K562 (cell line): ENCODE measurements around the gene HYOU1. TPM values are rescaled to one million over a fixed set of nuclear protein-coding genes. Genes with fewer than 3 reads are reported as not detected.

Source experiments
- CHD2 ChIP-seq: IDR thresholded peaks from 2 replicates; pipeline ENCODE4 v1.6.1; 2011; ENCODE audit warnings: low read depth, low read length
- FOS ChIP-seq: IDR thresholded peaks from 3 replicates; pipeline ENCODE4 v1.6.1; 2011; ENCODE audit not compliant: insufficient read length; ENCODE audit errors: extremely low read depth
- IRF2 ChIP-seq: sonication (generic); formaldehyde crosslinking; IDR thresholded peaks from 2 replicates; pipeline ENCODE4 v1.8.1; 2022; ENCODE audit warnings: mild to moderate bottlenecking, missing genetic modification reagents
- LCOR ChIP-seq: sonication (generic); formaldehyde crosslinking; IDR thresholded peaks from 2 replicates; pipeline ENCODE4 v1.8.0; 2022; ENCODE audit warnings: mild to moderate bottlenecking, missing genetic modification reagents
- NCOA2 ChIP-seq, 2 experiments: fragments of 450-650 bp; IDR thresholded peaks; 2 replicates each; pipeline ENCODE4 v1.6.1; 2018; ENCODE audit warnings: mild to moderate bottlenecking in 2 of 2, moderate library complexity in 1 of 2; ENCODE audit not compliant: partially characterized antibody in 2 of 2
- NELFE ChIP-seq: IDR thresholded peaks from 2 replicates; pipeline ENCODE4 v1.6.1; 2011; ENCODE audit warnings: mild to moderate bottlenecking; ENCODE audit not compliant: insufficient read depth, insufficient read length
- PHB ChIP-seq: fragments of 250-450 bp; sonication (Bioruptor Pico); IDR thresholded peaks from 2 replicates; pipeline ENCODE4 v1.5.0; 2021
- POLR2H ChIP-seq: IDR thresholded peaks from 2 replicates; pipeline ENCODE4 v1.6.1; 2016; ENCODE audit warnings: missing genetic modification characterization, low read depth, mild to moderate bottlenecking, control low read depth, missing compliant biosample characterization, moderate library complexity
- PPARD ChIP-seq: fragments of 250-450 bp; sonication (Bioruptor Pico); IDR thresholded peaks from 2 replicates; pipeline ENCODE4 v1.8.0; 2022; ENCODE audit warnings: inconsistent platforms, mild to moderate bottlenecking, moderate library complexity
- STAG1 ChIP-seq: sonication (generic); formaldehyde crosslinking; IDR thresholded peaks from 2 replicates; pipeline ENCODE4 v1.5.0; 2020; ENCODE audit warnings: missing genetic modification reagents, borderline replicate concordance
- TARDBP ChIP-seq: fragments of 450-650 bp; IDR thresholded peaks from 2 replicates; pipeline ENCODE4 v1.6.1; 2016
- TCF7 ChIP-seq: sonication (generic); IDR thresholded peaks from 2 replicates; pipeline ENCODE4 v1.6.1; 2016; ENCODE audit warnings: antibody characterized with exemption, borderline replicate concordance
- TFAM ChIP-seq: fragments of 250-450 bp; sonication (Bioruptor Pico); conservative IDR thresholded peaks from 2 replicates; pipeline ENCODE4 v1.5.0; 2021; ENCODE audit warnings: mild to moderate bottlenecking, moderate library complexity
- TGIF2 ChIP-seq: sonication (generic); formaldehyde crosslinking; IDR thresholded peaks from 2 replicates; pipeline ENCODE4 v1.8.1; 2022; ENCODE audit warnings: mild to moderate bottlenecking, missing genetic modification reagents, moderate library complexity
- XRCC5 ChIP-seq: fragments of 200-400 bp; formaldehyde crosslinking; IDR thresholded peaks from 2 replicates; pipeline ENCODE4 v1.6.1; 2017; ENCODE audit warnings: low read depth, mild to moderate bottlenecking, low read length
- ZBTB7A ChIP-seq: IDR thresholded peaks from 2 replicates; pipeline ENCODE4 v1.6.1; 2011; ENCODE audit warnings: low read depth, mild to moderate bottlenecking, low read length, moderate library complexity, borderline replicate concordance; ENCODE audit not compliant: control insufficient read depth
- ZNF217 ChIP-seq: sonication (generic); formaldehyde crosslinking; IDR thresholded peaks from 2 replicates; pipeline ENCODE4 v1.8.0; 2022; ENCODE audit warnings: mild to moderate bottlenecking, missing genetic modification reagents
- ZNF431 ChIP-seq: sonication (generic); formaldehyde crosslinking; IDR thresholded peaks from 2 replicates; pipeline ENCODE4 v1.8.0; 2022; ENCODE audit warnings: mild to moderate bottlenecking, missing genetic modification reagents
- ZNF561 ChIP-seq: fragments of 450-650 bp; formaldehyde crosslinking; conservative IDR thresholded peaks from 2 replicates; pipeline ENCODE4 v1.4.0; 2020; ENCODE audit warnings: mild to moderate bottlenecking, moderate library complexity
- ZNF584 ChIP-seq: fragments of 200-800 bp; sonication (Bioruptor generic); IDR thresholded peaks from 2 replicates; pipeline ENCODE4 v1.6.1; 2016; ENCODE audit warnings: low read depth, mild to moderate bottlenecking, missing genetic modification characterization, missing compliant biosample characterization
- ZNF586 ChIP-seq: fragments of 450-650 bp; formaldehyde crosslinking; conservative IDR thresholded peaks from 2 replicates; pipeline ENCODE4 v1.4.0; 2020; ENCODE audit warnings: mild to moderate bottlenecking, moderate library complexity
- ZNF717 ChIP-seq: fragments of 250-450 bp; sonication (Bioruptor Pico); IDR thresholded peaks from 2 replicates; pipeline ENCODE4 v1.5.0; 2021
- ZNF764 ChIP-seq: fragments of 250-450 bp; sonication (Bioruptor Pico); IDR thresholded peaks from 2 replicates; pipeline ENCODE4 v1.4.0; 2020; ENCODE audit warnings: low read depth, mild to moderate bottlenecking, moderate library complexity
- polyA plus RNA-seq, 8 experiments: library from polyadenylated mRNA; depleted of rRNA in 4 of 8; stranded (reverse) in 5 of 8; unstranded in 3 of 8; fragments of >200 nt; fragmentation: Nextera tagmentation in 2 of 8; fragmentation: Illumina TruSeq in 1 of 8; extraction: Ambion mirVana in 2 of 8; extraction: Trizol in 1 of 8; gene quantifications; 2 replicates each; pipeline versions ENCODE4 v1.2.1 to v1.2.3, GENCODE V29; 2011 to 2014; ENCODE audit warnings: inconsistent platforms in 1 of 8, missing spikeins in 1 of 8
- total RNA-seq, 7 experiments: library from RNA; depleted of rRNA in 6 of 7; stranded (reverse); fragments of >200 nt in 6 of 7; fragmentation: Illumina TruSeq in 2 of 7; extraction: Trizol in 2 of 7; gene quantifications; 2 replicates each; pipeline versions ENCODE4 v1.2.1 to v1.2.3, GENCODE V29; 2011 to 2021; ENCODE audit warnings: low replicate concordance in 1 of 7
- TF ChIP-seq, protein P1 (sequence below): fragments of 250-450 bp; sonication (Bioruptor Pico); IDR thresholded peaks from 2 replicates; pipeline ENCODE4 v1.8.0; 2021; ENCODE audit warnings: moderate library complexity, mild to moderate bottlenecking, inconsistent platforms
- TF ChIP-seq, protein P2 (sequence below): sonication (generic); formaldehyde crosslinking; IDR thresholded peaks from 2 replicates; pipeline ENCODE4 v1.8.0; 2023; ENCODE audit warnings: mild to moderate bottlenecking, missing genetic modification reagents
- TF ChIP-seq, protein P3 (sequence below): fragments of 450-650 bp; IDR thresholded peaks from 2 replicates; pipeline ENCODE4 v1.7.1; 2018; ENCODE audit warnings: mild to moderate bottlenecking, low read depth; ENCODE audit not compliant: partially characterized antibody

Gene HYOU1
- total and polyA plus RNA-seq, 9 of the 15 experiments (the other 6 are each of a cell fraction or from before 2014, with no cell fraction given), result 19.5 to 197 (median 128) TPM

GRCh38 chr11:119101759-119102423, 44.9 kb upstream of the HYOU1 start, which contains the start of gene DPAGT1 (continued):
- TF ChIP-seq ZBTB7A, result no peak
- no peak for TF ChIP-seq TCF7
- TF ChIP-seq, protein P1, sequence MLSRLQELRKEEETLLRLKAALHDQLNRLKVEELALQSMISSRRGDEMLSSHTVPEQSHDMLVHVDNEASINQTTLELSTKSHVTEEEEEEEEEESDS, result no peak
- TF ChIP-seq ZNF217, result no peak
- TF ChIP-seq TARDBP, result no peak
- TF ChIP-seq IRF2, result no peak
- TF ChIP-seq, protein P2, sequence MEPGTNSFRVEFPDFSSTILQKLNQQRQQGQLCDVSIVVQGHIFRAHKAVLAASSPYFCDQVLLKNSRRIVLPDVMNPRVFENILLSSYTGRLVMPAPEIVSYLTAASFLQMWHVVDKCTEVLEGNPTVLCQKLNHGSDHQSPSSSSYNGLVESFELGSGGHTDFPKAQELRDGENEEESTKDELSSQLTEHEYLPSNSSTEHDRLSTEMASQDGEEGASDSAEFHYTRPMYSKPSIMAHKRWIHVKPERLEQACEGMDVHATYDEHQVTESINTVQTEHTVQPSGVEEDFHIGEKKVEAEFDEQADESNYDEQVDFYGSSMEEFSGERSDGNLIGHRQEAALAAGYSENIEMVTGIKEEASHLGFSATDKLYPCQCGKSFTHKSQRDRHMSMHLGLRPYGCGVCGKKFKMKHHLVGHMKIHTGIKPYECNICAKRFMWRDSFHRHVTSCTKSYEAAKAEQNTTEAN (CRISPR knock-in tag), result no peak
- TF ChIP-seq ZNF584 (CRISPR knock-in tag), result peak; percentile 75
- TF ChIP-seq, protein P3, sequence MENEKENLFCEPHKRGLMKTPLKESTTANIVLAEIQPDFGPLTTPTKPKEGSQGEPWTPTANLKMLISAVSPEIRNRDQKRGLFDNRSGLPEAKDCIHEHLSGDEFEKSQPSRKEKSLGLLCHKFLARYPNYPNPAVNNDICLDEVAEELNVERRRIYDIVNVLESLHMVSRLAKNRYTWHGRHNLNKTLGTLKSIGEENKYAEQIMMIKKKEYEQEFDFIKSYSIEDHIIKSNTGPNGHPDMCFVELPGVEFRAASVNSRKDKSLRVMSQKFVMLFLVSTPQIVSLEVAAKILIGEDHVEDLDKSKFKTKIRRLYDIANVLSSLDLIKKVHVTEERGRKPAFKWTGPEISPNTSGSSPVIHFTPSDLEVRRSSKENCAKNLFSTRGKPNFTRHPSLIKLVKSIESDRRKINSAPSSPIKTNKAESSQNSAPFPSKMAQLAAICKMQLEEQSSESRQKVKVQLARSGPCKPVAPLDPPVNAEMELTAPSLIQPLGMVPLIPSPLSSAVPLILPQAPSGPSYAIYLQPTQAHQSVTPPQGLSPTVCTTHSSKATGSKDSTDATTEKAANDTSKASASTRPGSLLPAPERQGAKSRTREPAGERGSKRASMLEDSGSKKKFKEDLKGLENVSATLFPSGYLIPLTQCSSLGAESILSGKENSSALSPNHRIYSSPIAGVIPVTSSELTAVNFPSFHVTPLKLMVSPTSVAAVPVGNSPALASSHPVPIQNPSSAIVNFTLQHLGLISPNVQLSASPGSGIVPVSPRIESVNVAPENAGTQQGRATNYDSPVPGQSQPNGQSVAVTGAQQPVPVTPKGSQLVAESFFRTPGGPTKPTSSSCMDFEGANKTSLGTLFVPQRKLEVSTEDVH, result peak; percentile 79
- no peak for TF ChIP-seq ZNF431 (CRISPR knock-in tag)
- TF ChIP-seq LCOR (CRISPR knock-in tag), result peak; percentile 83
- no peak for TF ChIP-seq FOS
- TF ChIP-seq PHB (CRISPR knock-in tag), result no peak
- no peak for TF ChIP-seq PPARD
- peak; percentile 67; the same call in 1 of the 2 replicates for TF ChIP-seq XRCC5
- TF ChIP-seq ZNF717 (CRISPR knock-in tag), result no peak
- TF ChIP-seq ZNF764, result no peak
- TF ChIP-seq NCOA2 (IDR thresholded peaks at IDR 0.05; ENCODE audit: partially characterized antibody in 2 of 2), result no peak
- no peak for TF ChIP-seq ZNF586 (CRISPR knock-in tag)
- no peak for TF ChIP-seq STAG1 (CRISPR knock-in tag)
- TF ChIP-seq ZNF561 (CRISPR knock-in tag), result no peak
- TF ChIP-seq CHD2, result no peak
- TF ChIP-seq POLR2H (tag), result no peak
- peak; percentile 86; the same call in 1 of the 2 replicates for TF ChIP-seq TGIF2 (CRISPR knock-in tag)
- no peak for TF ChIP-seq NELFE
- TF ChIP-seq TFAM (CRISPR knock-in tag), result no peak
